Gastrocnemius medialis (tissue), 4 donors: Measurements from ENCODE around the gene F8A1. TPM values are rescaled to one million over a fixed set of nuclear protein-coding genes. Genes with fewer than 3 reads are reported as not detected.
"Not testable (repeated sequence)": the region's sequence is repeated elsewhere in the genome, so short reads cannot be mapped to it uniquely, and the experiment has no call there.

Source experiments
- ATAC-seq, 2 donors: fragments of 150-250 bp; one replicate each; pipeline ENCODE4 v1.9.1; 2016
- DNase-seq, 2 donors: peaks; one replicate each; pipeline ENCODE4 v3.0.0-alpha.2; 2019
- H3K27ac ChIP-seq, 4 donors: fragments of 200-600 bp; sonication (generic); 1 replicate in 1 of 4; 2 replicates in 3 of 4; pipeline ENCODE4 v1.5.1; 2016 to 2018; ENCODE audit warnings: mild to moderate bottlenecking in 2 of 4, moderate library complexity in 1 of 4
- H3K27me3 ChIP-seq, 3 donors: fragments of 200-600 bp; sonication (generic) in 2 of 3; 1 replicate in 1 of 3; 2 replicates in 2 of 3; pipeline versions ENCODE4 v1.5.1 to v1.6.0; 2016 to 2019; ENCODE audit warnings: mild to moderate bottlenecking in 1 of 3, moderate library complexity in 1 of 3
- H3K36me3 ChIP-seq, 2 donors: fragments of 200-600 bp; sonication (generic) in 1 of 2; one replicate each; pipeline ENCODE4 v1.5.1; 2017 to 2018
- H3K4me1 ChIP-seq, 2 donors: fragments of 200-600 bp; sonication (generic) in 1 of 2; one replicate each; pipeline ENCODE4 v1.5.1; 2016 to 2017; ENCODE audit warnings: mild to moderate bottlenecking in 2 of 2
- H3K4me3 ChIP-seq, 4 donors: fragments of 200-600 bp; sonication (generic) in 3 of 4; 1 replicate in 1 of 4; 2 replicates in 3 of 4; pipeline ENCODE4 v1.5.1; 2016 to 2019; ENCODE audit warnings: mild to moderate bottlenecking in 2 of 4
- H3K9me3 ChIP-seq, 3 donors: fragments of 200-600 bp; sonication (generic) in 2 of 3; 1 replicate in 1 of 3; 2 replicates in 2 of 3; pipeline ENCODE4 v1.5.1; 2016 to 2019
- POLR2A ChIP-seq, 2 donors: fragments of 450-650 bp; IDR thresholded peaks; one replicate each; pipeline ENCODE4 v1.6.1; 2017; ENCODE audit warnings: antibody characterized with exemption in 2 of 2, mild to moderate bottlenecking in 2 of 2, moderate library complexity in 2 of 2
- in situ Hi-C, 4 donors: fragments of 200-750 bp; cut with MboI; loops; one replicate each; pipeline versions ENCODE4 v1.15.0 to v1.8.0; 2017; ENCODE audit warnings: low sequenced_read_pairs in 4 of 4
- intact Hi-C: fragments of 100-400 bp; cut with DNase I; formaldehyde crosslinking; loops from one replicate; pipeline ENCODE4 v1.15.1; 2023; ENCODE audit warnings: low total_unique reads
- microRNA counts, 2 donors: library from miRNA; unstranded; fragments of <30 nt; microRNA quantifications; one replicate each; lab custom pipeline; 2016
- microRNA-seq, 2 donors: library from miRNA; unstranded; fragments of <30 nt; microRNA quantifications; one replicate each; pipeline ENCODE4, GENCODE V29; 2016; ENCODE audit warnings: borderline replicate concordance in 2 of 2
- total RNA-seq, 4 donors: library from RNA; depleted of rRNA; stranded (reverse); fragments of >200 nt; gene quantifications; one replicate each; pipeline versions ENCODE4 v1.1.0 to v1.2.3, GENCODE V29; 2016
- TF ChIP-seq, protein P1 (sequence below), 5 experiments: fragments of 450-650 bp in 3 of 5; fragments of 200-600 bp in 2 of 5; sonication (generic) in 2 of 5; IDR thresholded peaks in 4 of 5; conservative IDR thresholded peaks in 1 of 5; 1 replicate in 4 of 5; 2 replicates in 1 of 5; pipeline ENCODE4 v1.5.1; 2016 to 2019; ENCODE audit warnings: antibody characterized with exemption in 5 of 5, mild to moderate bottlenecking in 3 of 5, moderate library complexity in 3 of 5

Gene F8A1
- total RNA-seq, 4 donors from 2014 or later = 5.0 to 20.5 (median 9.9) TPM

DNA sequence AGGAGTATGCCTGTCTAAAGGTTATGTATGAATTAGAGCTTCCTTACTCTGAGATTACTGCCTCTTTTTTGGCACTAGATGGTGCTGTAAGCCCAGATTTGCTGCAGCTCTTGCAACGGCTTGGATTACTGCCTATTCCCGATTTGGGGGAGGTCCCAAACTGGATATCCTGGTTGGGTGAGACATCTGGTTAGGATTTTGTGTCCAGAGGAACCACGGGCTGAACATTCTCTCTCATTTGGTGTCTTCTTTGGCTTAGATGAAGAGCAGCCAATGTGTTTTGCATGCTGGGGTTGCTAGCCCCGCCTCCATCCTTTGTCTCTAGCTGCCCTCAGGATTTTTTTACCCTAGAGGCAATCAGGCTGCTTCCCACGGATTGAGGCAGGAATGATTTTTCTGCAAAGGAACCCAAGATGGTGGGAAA is 31.9 kb downstream of the F8A1 start:
- H3K27ac ChIP-seq = no peak overlapping the region
- no peaks in the 10 kb centered on the region for H3K4me1 ChIP-seq
- DNase-seq = peak; percentile 2 to 14
- intact Hi-C loops = loop anchor here (10.0 kb wide), 1 partner anchor 167 kb away; no protein-coding TSS in a partner anchor
- TF ChIP-seq POLR2A (IDR thresholded peaks at IDR 0.05) = no peak
- TF ChIP-seq, protein P1, sequence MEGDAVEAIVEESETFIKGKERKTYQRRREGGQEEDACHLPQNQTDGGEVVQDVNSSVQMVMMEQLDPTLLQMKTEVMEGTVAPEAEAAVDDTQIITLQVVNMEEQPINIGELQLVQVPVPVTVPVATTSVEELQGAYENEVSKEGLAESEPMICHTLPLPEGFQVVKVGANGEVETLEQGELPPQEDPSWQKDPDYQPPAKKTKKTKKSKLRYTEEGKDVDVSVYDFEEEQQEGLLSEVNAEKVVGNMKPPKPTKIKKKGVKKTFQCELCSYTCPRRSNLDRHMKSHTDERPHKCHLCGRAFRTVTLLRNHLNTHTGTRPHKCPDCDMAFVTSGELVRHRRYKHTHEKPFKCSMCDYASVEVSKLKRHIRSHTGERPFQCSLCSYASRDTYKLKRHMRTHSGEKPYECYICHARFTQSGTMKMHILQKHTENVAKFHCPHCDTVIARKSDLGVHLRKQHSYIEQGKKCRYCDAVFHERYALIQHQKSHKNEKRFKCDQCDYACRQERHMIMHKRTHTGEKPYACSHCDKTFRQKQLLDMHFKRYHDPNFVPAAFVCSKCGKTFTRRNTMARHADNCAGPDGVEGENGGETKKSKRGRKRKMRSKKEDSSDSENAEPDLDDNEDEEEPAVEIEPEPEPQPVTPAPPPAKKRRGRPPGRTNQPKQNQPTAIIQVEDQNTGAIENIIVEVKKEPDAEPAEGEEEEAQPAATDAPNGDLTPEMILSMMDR (IDR thresholded peaks at IDR 0.05 in 4 of 5, conservative IDR thresholded peaks at IDR 0.05 in 1 of 5) = peak in 4 of 5 experiments; percentile 22 to 47 (median 37)
- no peaks in the 10 kb centered on the region for H3K9me3 ChIP-seq
- no peaks in the 10 kb centered on the region for H3K27me3 ChIP-seq
- in situ Hi-C loops = no loop called here
- ATAC-seq = peak in 1 of 2 donors; percentile 63
- peak overlapping the region in 2 of 4 donors; percentile 17 to 27 for H3K4me3 ChIP-seq
- no peaks in the 10 kb centered on the region for H3K36me3 ChIP-seq

DNA sequence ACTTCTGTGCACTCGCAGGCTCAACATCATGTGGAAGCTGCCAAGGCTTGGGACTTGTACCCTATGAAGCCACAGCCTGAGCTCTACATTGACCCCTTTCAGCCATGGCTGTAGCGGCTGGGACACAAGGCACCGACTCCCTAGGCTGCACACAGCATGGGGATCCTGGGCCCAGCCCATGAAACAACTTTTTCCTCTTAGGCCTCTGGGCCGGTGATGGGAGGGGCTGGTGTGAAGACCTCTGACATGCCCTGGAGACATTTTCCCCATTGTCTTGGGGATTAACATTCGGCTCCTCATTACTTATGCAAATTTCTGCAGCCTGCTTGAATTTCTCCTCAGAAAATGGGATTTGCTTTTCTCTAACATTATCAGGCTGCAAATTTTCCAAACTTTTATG is 38.6 kb downstream of the F8A1 start:
- not testable (repeated sequence) for ATAC-seq

More for the DNA sequence above, 38.6 kb downstream of the F8A1 start:
- H3K4me1 ChIP-seq, H3K27ac ChIP-seq, intact Hi-C loops, in situ Hi-C loops, H3K36me3 ChIP-seq, H3K4me3 ChIP-seq, H3K9me3 ChIP-seq, H3K27me3 ChIP-seq, DNase-seq: not testable (repeated sequence)

MicroRNAs within 50 kb of the gene (microRNA counts, 767-probe panel; counts per million panel counts)
- 356 to 448 counts per million in 2 donors for microRNA hsa-miR-1184 (lab: Ali Mortazavi, UCI)

Small RNA genes lying within 50 kb of the gene (microRNA-seq; reads per million reads assigned to microRNA genes)
- gene MIR1184-1 = 0 reads per million in 2 donors

Other genes starting within 250 kb of the F8A1 start
- gene CTAG2, start 232.8 kb upstream of the F8A1 start, total RNA-seq = not detected
- 1 to 10 TPM in 3 of 4 donors, under 1 TPM in 1; 0.92 to 2.2 (median 1.1) TPM for gene GAB3, start 135.3 kb upstream of the F8A1 start, total RNA-seq
- 10 to 100 TPM; 17.8 to 34.1 (median 21.7) TPM for gene DKC1, start 123.5 kb upstream of the F8A1 start, total RNA-seq
- gene MPP1, start 80.9 kb upstream of the F8A1 start, total RNA-seq = 10 to 100 TPM; 11.3 to 19.9 (median 15.9) TPM
- gene SMIM9, start 51.7 kb upstream of the F8A1 start, total RNA-seq = not detected
- 10 to 100 TPM; 23.3 to 33.7 (median 28.2) TPM for gene F8, start 136.4 kb downstream of the F8A1 start, total RNA-seq
- 100 to 1,000 TPM; 141 to 267 (median 183) TPM for gene FUNDC2, start 140.5 kb downstream of the F8A1 start, total RNA-seq
- gene CMC4, start 184.8 kb downstream of the F8A1 start, total RNA-seq = 10 to 100 TPM; 13.0 to 32.1 (median 26.3) TPM
- 1 to 10 TPM in 1 of 4 donors, under 1 TPM in 2, not detected in 1; 0.31 to 2.2 (median 0.93) TPM for gene MTCP1, start 184.8 kb downstream of the F8A1 start, total RNA-seq
- gene BRCC3, start 185.2 kb downstream of the F8A1 start, total RNA-seq = 10 to 100 TPM in 2 of 4 donors, 1 to 10 TPM in 2; 8.8 to 15.9 (median 10.6) TPM